WTC11 (cell line): Measurements from ENCODE around the gene HSP90AB1.

ENCODE experiments used
- NR1H2 ChIP-seq: sonication (generic); formaldehyde crosslinking; IDR thresholded peaks from 2 replicates; pipeline ENCODE4 v1.9.0; 2021; ENCODE audit warnings: mild to moderate bottlenecking, moderate library complexity, missing genetic modification reagents
- TF ChIP-seq, protein P1 (sequence below): sonication (generic); formaldehyde crosslinking; IDR thresholded peaks from 2 replicates; pipeline ENCODE4 v1.8.1; 2022; ENCODE audit warnings: low read depth, mild to moderate bottlenecking, moderate library complexity, missing genetic modification reagents, borderline replicate concordance
- TF ChIP-seq, protein P2 (sequence below): fragments of 200-600 bp; IDR thresholded peaks from 2 replicates; pipeline ENCODE4 v1.8.0; 2022; ENCODE audit warnings: antibody characterized with exemption
- TF ChIP-seq, protein P3 (sequence below): sonication (generic); formaldehyde crosslinking; IDR thresholded peaks from 2 replicates; pipeline ENCODE4 v1.8.1; 2023; ENCODE audit warnings: mild to moderate bottlenecking, missing genetic modification reagents, moderate library complexity

DNA sequence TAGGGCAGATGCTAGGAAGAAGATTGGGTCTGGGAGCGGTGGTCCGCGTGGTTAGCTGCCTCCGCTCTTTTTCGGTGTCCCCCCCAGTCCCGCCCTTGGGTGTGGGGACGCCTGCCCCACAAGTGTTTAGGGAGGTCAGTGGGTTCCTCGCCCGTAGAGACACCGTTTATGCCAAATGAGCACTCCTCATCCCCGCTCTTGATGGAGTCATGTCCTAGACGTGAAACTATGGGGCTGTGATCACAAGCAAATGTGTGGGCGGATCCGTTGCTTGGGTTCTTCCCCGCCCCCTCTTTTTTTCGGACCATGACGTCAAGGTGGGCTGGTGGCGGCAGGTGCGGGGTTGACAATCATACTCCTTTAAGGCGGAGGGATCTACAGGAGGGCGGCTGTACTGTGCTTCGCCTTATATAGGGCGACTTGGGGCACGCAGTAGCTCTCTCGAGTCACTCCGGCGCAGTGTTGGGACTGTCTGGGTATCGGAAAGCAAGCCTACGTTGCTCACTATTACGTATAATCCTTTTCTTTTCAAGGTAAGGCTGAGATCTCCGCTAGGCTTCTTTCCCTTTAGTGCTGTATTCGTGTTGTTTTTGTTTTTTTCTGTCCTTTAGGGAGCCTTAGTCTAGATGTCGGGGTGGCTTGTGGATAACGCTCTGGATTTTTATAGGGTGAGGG, at the start of gene HSP90AB1:
- TF ChIP-seq, protein P1, sequence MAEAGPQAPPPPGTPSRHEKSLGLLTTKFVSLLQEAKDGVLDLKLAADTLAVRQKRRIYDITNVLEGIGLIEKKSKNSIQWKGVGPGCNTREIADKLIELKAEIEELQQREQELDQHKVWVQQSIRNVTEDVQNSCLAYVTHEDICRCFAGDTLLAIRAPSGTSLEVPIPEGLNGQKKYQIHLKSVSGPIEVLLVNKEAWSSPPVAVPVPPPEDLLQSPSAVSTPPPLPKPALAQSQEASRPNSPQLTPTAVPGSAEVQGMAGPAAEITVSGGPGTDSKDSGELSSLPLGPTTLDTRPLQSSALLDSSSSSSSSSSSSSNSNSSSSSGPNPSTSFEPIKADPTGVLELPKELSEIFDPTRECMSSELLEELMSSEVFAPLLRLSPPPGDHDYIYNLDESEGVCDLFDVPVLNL (CRISPR knock-in tag) = no peak
- TF ChIP-seq, protein P2, sequence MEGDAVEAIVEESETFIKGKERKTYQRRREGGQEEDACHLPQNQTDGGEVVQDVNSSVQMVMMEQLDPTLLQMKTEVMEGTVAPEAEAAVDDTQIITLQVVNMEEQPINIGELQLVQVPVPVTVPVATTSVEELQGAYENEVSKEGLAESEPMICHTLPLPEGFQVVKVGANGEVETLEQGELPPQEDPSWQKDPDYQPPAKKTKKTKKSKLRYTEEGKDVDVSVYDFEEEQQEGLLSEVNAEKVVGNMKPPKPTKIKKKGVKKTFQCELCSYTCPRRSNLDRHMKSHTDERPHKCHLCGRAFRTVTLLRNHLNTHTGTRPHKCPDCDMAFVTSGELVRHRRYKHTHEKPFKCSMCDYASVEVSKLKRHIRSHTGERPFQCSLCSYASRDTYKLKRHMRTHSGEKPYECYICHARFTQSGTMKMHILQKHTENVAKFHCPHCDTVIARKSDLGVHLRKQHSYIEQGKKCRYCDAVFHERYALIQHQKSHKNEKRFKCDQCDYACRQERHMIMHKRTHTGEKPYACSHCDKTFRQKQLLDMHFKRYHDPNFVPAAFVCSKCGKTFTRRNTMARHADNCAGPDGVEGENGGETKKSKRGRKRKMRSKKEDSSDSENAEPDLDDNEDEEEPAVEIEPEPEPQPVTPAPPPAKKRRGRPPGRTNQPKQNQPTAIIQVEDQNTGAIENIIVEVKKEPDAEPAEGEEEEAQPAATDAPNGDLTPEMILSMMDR = no peak
- no peak for TF ChIP-seq NR1H2 (CRISPR knock-in tag)
- TF ChIP-seq, protein P3, sequence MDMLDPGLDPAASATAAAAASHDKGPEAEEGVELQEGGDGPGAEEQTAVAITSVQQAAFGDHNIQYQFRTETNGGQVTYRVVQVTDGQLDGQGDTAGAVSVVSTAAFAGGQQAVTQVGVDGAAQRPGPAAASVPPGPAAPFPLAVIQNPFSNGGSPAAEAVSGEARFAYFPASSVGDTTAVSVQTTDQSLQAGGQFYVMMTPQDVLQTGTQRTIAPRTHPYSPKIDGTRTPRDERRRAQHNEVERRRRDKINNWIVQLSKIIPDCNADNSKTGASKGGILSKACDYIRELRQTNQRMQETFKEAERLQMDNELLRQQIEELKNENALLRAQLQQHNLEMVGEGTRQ (CRISPR knock-in tag) = no peak
